Glutamatergic neuron (in vitro differentiated cells): ENCODE measurements around the gene LAMA3. TPM values are rescaled to one million over a fixed set of nuclear protein-coding genes. Genes with fewer than 3 reads are reported as not detected.
A peak's percentile ranks its signal among the peaks of the same experiment; 100 is the strongest.

Source experiments
- DNase-seq: peaks from one replicate; pipeline ENCODE4 v3.0.0; 2022
- H3K27ac Mint-ChIP-seq: one replicate; pipeline ENCODE4 v1.8.0; 2020; ENCODE audit warnings: mild to moderate bottlenecking, mixed read lengths, inconsistent platforms; ENCODE audit not compliant: unreplicated experiment
- H3K27me3 Mint-ChIP-seq: one replicate; pipeline ENCODE4 v1.8.0; 2020; ENCODE audit warnings: mild to moderate bottlenecking, moderate library complexity, mixed read lengths, inconsistent platforms; ENCODE audit not compliant: unreplicated experiment
- H3K36me3 Mint-ChIP-seq: one replicate; pipeline ENCODE4 v1.8.0; 2020; ENCODE audit warnings: mild to moderate bottlenecking, mixed read lengths, inconsistent platforms; ENCODE audit not compliant: unreplicated experiment
- H3K4me1 Mint-ChIP-seq: one replicate; pipeline ENCODE4 v1.8.0; 2020; ENCODE audit warnings: mild to moderate bottlenecking, low read depth, mixed read lengths, inconsistent platforms; ENCODE audit not compliant: unreplicated experiment
- H3K4me3 Mint-ChIP-seq: one replicate; pipeline ENCODE4 v1.8.0; 2020; ENCODE audit warnings: mild to moderate bottlenecking, mixed read lengths, inconsistent platforms; ENCODE audit not compliant: unreplicated experiment
- H3K9me3 Mint-ChIP-seq: one replicate; pipeline ENCODE4 v1.8.0; 2020; ENCODE audit warnings: mild to moderate bottlenecking, moderate library complexity, mixed read lengths, inconsistent platforms; ENCODE audit not compliant: unreplicated experiment
- CTCF ChIP-seq: fragments of 200-600 bp; sonication (generic); IDR thresholded peaks from one replicate; pipeline ENCODE4 v1.5.0; 2021; ENCODE audit not compliant: partially characterized antibody, unreplicated experiment
- total RNA-seq: library from RNA; stranded (reverse); fragmentation: NEBNext Ultra II Directional; extraction: Animal tissue kit (Norgen Biotek cat#: 25700); gene quantifications from one replicate; pipeline ENCODE4 v1.2.1, GENCODE V29; 2021; ENCODE audit not compliant: unreplicated experiment

LAMA3 gene
- total RNA-seq, 1 donor from 2014 or later = 2.1 TPM

GRCh38 chr18:23879544-23879943, 190.3 kb downstream of the LAMA3 start:
- H3K4me1 Mint-ChIP-seq = peaks cover 10% of the 10 kb centered on the region
- H3K4me3 Mint-ChIP-seq = no peak overlapping the region
- no peak overlapping the region for H3K27ac Mint-ChIP-seq
- no peaks in the 10 kb centered on the region for H3K36me3 Mint-ChIP-seq
- no peak for TF ChIP-seq CTCF
- peaks cover 2% of the 10 kb centered on the region for H3K9me3 Mint-ChIP-seq
- no peak for DNase-seq
- H3K27me3 Mint-ChIP-seq = peaks cover 1% of the 10 kb centered on the region

DNA sequence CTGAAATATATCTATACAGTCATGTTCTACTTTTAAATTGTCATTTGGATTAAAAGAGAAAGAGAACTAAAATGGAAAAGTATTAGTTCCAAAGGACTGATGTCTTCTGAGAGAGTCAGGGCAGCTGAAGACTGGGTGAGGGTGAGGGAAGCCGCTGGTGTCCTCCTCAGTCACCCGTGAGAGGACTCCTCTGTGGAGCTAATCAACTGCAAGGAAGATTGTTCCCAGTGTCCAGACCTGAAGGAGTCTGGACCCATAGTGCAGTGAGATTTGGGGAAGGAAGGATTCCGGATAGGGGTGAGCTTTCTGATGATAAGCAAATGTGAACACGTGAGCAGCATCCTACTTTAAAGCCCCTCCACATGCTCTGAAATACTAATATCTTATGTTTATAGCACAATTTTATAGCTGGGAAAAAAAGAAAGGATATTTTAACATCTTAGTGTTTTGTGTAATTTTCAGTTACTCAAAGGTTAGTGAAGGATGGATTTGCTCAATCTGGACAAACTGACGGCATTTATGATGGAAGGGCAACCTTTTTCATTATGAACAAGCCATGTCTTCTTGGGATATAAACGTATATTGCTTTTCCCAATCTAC, 190.8 kb downstream of the LAMA3 start:
- H3K27ac Mint-ChIP-seq = no peak overlapping the region
- no peak for DNase-seq
- peaks cover 2% of the 10 kb centered on the region for H3K9me3 Mint-ChIP-seq
- H3K4me3 Mint-ChIP-seq = no peak overlapping the region
- H3K27me3 Mint-ChIP-seq = peaks cover 1% of the 10 kb centered on the region
- H3K4me1 Mint-ChIP-seq = peaks cover 10% of the 10 kb centered on the region
- H3K36me3 Mint-ChIP-seq = no peaks in the 10 kb centered on the region
- TF ChIP-seq CTCF = no peak

DNA sequence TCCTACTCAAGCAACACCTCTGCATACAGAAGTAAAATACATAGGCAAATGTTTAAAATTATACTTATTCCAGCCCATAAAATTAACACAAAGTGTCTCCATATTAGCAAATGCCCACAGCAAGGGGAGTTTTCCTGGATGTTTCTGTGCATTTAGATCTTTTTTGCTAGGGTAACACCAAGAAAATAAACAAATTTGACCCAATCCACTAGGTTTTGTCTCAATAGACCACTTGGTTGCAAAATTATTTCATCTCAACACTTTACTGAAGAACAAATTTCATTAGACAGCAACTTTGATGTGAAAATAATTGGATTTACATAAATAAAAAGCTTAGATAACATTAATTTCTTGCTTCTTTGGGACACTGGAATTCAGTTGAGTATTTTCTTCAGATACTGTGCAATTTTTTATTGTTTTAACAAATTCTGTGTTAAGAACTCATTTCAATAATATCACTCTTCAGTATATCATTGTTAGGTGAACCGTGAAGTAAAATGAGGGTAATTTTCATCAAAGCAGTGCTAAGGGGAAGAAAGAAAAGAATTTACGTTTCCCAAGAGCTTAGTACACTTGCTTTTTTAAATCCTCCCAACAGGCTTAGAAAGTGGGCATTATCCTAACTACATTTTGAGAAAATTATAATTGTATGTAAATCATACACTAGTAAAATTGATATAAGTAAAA, 191.8 kb downstream of the LAMA3 start:
- Mint-ChIP-seq H3K4me1 (peaks cover 10% of the 10 kb centered on the region), H3K4me3 (no peak overlapping the region), H3K27me3 (peaks cover 1% of the 10 kb centered on the region), H3K27ac (no peak overlapping the region), H3K36me3 (no peaks in the 10 kb centered on the region), H3K9me3 (peaks cover 2% of the 10 kb centered on the region)
- no peak for TF ChIP-seq CTCF
- no peak for DNase-seq

DNA sequence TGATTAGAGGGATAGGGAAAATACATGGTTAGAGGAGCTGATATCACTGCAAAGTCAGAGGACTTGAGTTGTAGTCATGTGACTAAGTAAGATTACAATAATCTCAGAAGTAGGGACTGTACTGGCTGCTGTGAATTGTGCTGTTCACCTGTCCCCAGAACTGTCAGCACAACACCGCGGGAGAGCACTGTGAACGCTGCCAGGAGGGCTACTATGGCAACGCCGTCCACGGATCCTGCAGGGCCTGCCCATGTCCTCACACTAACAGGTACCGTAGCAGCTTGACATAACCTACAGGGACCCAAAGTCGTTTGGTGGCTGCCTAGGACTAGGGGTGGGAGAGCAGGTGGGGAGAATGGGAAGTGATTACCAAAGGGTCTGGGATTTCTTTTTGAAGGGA, 192.5 kb downstream of the LAMA3 start:
- no peak overlapping the region for H3K4me3 Mint-ChIP-seq
- peak overlapping the region; percentile 19 for H3K27ac Mint-ChIP-seq
- DNase-seq = no peak
- H3K9me3 Mint-ChIP-seq = peaks cover 2% of the 10 kb centered on the region
- H3K36me3 Mint-ChIP-seq = no peaks in the 10 kb centered on the region
- H3K4me1 Mint-ChIP-seq = peaks cover 6% of the 10 kb centered on the region
- peaks cover 1% of the 10 kb centered on the region for H3K27me3 Mint-ChIP-seq
- TF ChIP-seq CTCF = no peak

DNA sequence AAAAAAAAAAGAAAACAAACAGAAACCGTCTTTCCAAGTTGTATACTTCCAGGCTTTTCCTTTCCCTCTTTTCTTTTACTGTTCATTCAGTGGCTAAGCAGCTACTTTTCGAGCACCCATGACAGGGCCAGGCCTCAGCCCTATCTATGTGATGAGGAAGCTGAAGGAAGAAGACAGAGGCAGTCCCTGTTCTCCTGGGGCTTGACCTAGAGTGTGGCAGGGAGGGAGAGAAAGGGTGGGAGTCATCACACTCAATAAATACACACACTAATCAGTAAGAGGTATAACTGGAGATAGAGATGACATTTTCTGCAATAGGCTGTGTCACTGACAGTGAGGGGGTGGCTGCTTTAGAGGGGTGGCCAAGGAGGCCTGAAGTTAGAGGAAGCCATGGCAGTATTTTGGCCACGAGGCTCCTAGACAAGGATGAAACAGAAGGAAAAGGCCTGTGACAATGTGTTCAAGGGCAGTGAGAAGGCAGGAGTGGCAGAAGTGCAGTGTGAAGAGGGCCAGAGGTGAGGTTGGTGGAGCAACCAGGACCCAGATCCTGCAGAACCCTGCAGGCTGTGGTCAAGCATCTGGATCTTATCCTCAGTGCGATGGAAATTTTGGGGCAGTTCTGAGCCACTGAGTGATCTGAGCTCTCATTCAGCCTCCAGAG, 193.5 kb downstream of the LAMA3 start:
- Mint-ChIP-seq H3K9me3 (peaks cover 2% of the 10 kb centered on the region), H3K27me3 (peaks cover 1% of the 10 kb centered on the region), H3K4me1 (peaks cover 6% of the 10 kb centered on the region), H3K36me3 (no peaks in the 10 kb centered on the region), H3K27ac (no peak overlapping the region), H3K4me3 (no peak overlapping the region)
- DNase-seq = no peak
- TF ChIP-seq CTCF = no peak
